Pancreas (tissue), 10 donors: ENCODE results near the gene CHMP4B. TPM values are rescaled to one million over a fixed set of nuclear protein-coding genes. Genes with fewer than 3 reads are reported as not detected.

Experiments used
- ATAC-seq, 4 donors: fragments of 200-7000 bp; cut with Tn5 transposase; one replicate each; pipeline versions ENCODE4 v1.8.0 to v1.9.1; 2020; ENCODE audit warnings: mild to moderate bottlenecking in 4 of 4, moderate library complexity in 4 of 4
- DNase-seq, 6 donors: peaks; one replicate each; pipeline ENCODE4 v3.0.0-alpha.2; 2020
- FAIRE-seq: peaks from 2 replicates; lab custom pipeline; 2012; peaks lifted over from hg19 to GRCh38; lab: Jason Lieb, UNC
- H3K27ac ChIP-seq, 4 donors: fragments of 200-600 bp; sonication (generic); 1 replicate in 3 of 4; 2 replicates in 1 of 4; pipeline versions ENCODE4 v1.5.0 to v1.8.0; 2020
- H3K27me3 ChIP-seq, 4 donors: fragments of 200-600 bp; one replicate each; pipeline ENCODE4 v1.8.0; 2021
- H3K36me3 ChIP-seq, 3 donors: fragments of 200-600 bp; sonication (generic) in 1 of 3; one replicate each; pipeline versions ENCODE4 v1.5.0 to v1.8.0; 2020 to 2021
- H3K4me1 ChIP-seq, 3 donors: fragments of 200-600 bp; one replicate each; pipeline ENCODE4 v1.8.0; 2021
- H3K4me3 ChIP-seq, 4 donors: fragments of 200-600 bp; sonication (generic) in 2 of 4; one replicate each; pipeline versions ENCODE4 v1.5.0 to v1.8.0; 2020 to 2021
- H3K9me3 ChIP-seq, 4 donors: fragments of 200-600 bp; one replicate each; pipeline ENCODE4 v1.8.0; 2021
- CTCF ChIP-seq, 4 donors: fragments of 200-600 bp; sonication (generic) in 3 of 4; IDR thresholded peaks; one replicate each; pipeline versions ENCODE4 v1.5.0 to v1.8.0; 2021; ENCODE audit warnings: antibody characterized with exemption in 4 of 4
- WGBS, 2 donors: extraction: QIAGEN DNeasy Blood & Tissue Kit; methylation state at CpG; one replicate each; pipeline ENCODE4 v1.1.7; 2013; 5-methylcytosine and 5-hydroxymethylcytosine counted together
- intact Hi-C, 3 donors: fragments of 100-400 bp; cut with DNase I; formaldehyde crosslinking; loops; one replicate each; pipeline versions ENCODE4 v1.11.1 to v1.14.2; 2022
- polyA plus RNA-seq, 2 donors: library from polyadenylated mRNA; stranded (reverse); fragments of 200-250 nt; gene quantifications; one replicate each; pipeline ENCODE4 v1.2.3, GENCODE V29; 2013
- total RNA-seq, 6 donors: library from RNA; stranded (reverse); fragmentation: NEBNext Ultra II Directional in 4 of 6; extraction: Animal tissue kit (Norgen Biotek cat#: 25700) in 4 of 6; gene quantifications; one replicate each; pipeline versions ENCODE4 v1.2.1 to v1.2.4, GENCODE V29; 2021 to 2023
- donor health status: healthy with polysubstance abuse.
- donor health status: DM: no; HTN: no; CAD: no; lungs with moderate emphysema.
- donor health status: DM: no; HTN: no; CAD: no.
- donor health status: control.
- donor health status: control.
- donor health status: Bipolar disorder and iron deficiency.
- donor health status: DM: yes; HTN: yes; CAD: no.
- donor health status: DM: no; HTN: no; CAD: no.
- donor health status: DM: no; HTN: no; CAD: no.
- donor health status: DM: yes; HTN: yes; CAD: no.

Gene CHMP4B
- total and polyA plus RNA-seq, 8 donors, result 28.4 to 66.3 (median 42.6) TPM

- ATAC-seq, result peak; percentile 38 to 91 (median 80)
- H3K27me3 ChIP-seq, result no peaks in the 10 kb centered on the region
- DNase-seq, result peak in 5 of 6 donors; percentile 12 to 83 (median 40)
- TF ChIP-seq CTCF (IDR thresholded peaks at IDR 0.05), result peak; percentile 43 to 61 (median 55)
- no peak overlapping the region for H3K4me3 ChIP-seq
- WGBS, 2 donors, result 18 to 27% methylated on average over 28 to 32 of the region's 32 CpGs
- intact Hi-C loops, result loop anchor here in 1 of 3 donors (5.0 to 10.0 kb wide), 2 partner anchors 212 to 264 kb away; no protein-coding TSS in a partner anchor
- H3K27ac ChIP-seq, result no peak overlapping the region
- FAIRE-seq, result no peak
- no peaks in the 10 kb centered on the region for H3K9me3 ChIP-seq
- H3K4me1 ChIP-seq, result peaks cover 0 to 4% (median 0%) of the 10 kb centered on the region in 3 donors
- no peaks in the 10 kb centered on the region for H3K36me3 ChIP-seq
These were observed 51.7 kb downstream of the CHMP4B start for GRCh38 chr20:33862709-33863403.

GRCh38 chr20:33863440-33864323 lies 52.5 kb downstream of the CHMP4B start:
- no peaks in the 10 kb centered on the region for H3K9me3 ChIP-seq
- DNase-seq (no peak), ATAC-seq (no peak), FAIRE-seq (no peak)
- no peaks in the 10 kb centered on the region for H3K27me3 ChIP-seq
- no peak overlapping the region for H3K27ac ChIP-seq
- intact Hi-C loops, result loop anchor here in 1 of 3 donors (5.0 to 10.0 kb wide), 2 partner anchors 211 to 264 kb away; no protein-coding TSS in a partner anchor
- no peak overlapping the region for H3K4me3 ChIP-seq
- no peak for TF ChIP-seq CTCF (IDR thresholded peaks at IDR 0.05)
- WGBS, 2 donors, result 91 to 95% methylated on average over 7 of the region's 7 CpGs
- H3K36me3 ChIP-seq, result no peaks in the 10 kb centered on the region
- peaks cover 0 to 4% (median 0%) of the 10 kb centered on the region in 3 donors for H3K4me1 ChIP-seq

- no peak for DNase-seq
- FAIRE-seq, result no peak
- no peaks in the 10 kb centered on the region for H3K9me3 ChIP-seq
- no peak for TF ChIP-seq CTCF (IDR thresholded peaks at IDR 0.05)
- no peak overlapping the region for H3K4me3 ChIP-seq
- no peaks in the 10 kb centered on the region for H3K27me3 ChIP-seq
- peaks cover 0 to 4% (median 0%) of the 10 kb centered on the region in 3 donors for H3K4me1 ChIP-seq
- H3K36me3 ChIP-seq, result no peaks in the 10 kb centered on the region
- 86 to 92% methylated on average over 15 of the region's 15 CpGs for WGBS, 2 donors
- intact Hi-C loops, result loop anchor here in 1 of 3 donors (5.0 to 10.0 kb wide), 2 partner anchors 210 to 263 kb away; no protein-coding TSS in a partner anchor
- ATAC-seq, result no peak
- H3K27ac ChIP-seq, result no peak overlapping the region
These were observed 53.3 kb downstream of the CHMP4B start for GRCh38 chr20:33864324-33864963.

GRCh38 chr20:33865761-33866370 lies 54.7 kb downstream of the CHMP4B start:
- no peaks in the 10 kb centered on the region for H3K27me3 ChIP-seq
- TF ChIP-seq CTCF (IDR thresholded peaks at IDR 0.05), result no peak
- H3K27ac ChIP-seq, result no peak overlapping the region
- H3K4me3 ChIP-seq, result no peak overlapping the region
- ATAC-seq (no peak), FAIRE-seq (no peak), DNase-seq (no peak)
- no peaks in the 10 kb centered on the region for H3K9me3 ChIP-seq
- intact Hi-C loops, result loop anchor here in 1 of 3 donors (10.0 kb wide), 1 partner anchor 209 kb away; no protein-coding TSS in a partner anchor
- peaks cover 0 to 4% (median 0%) of the 10 kb centered on the region in 3 donors for H3K4me1 ChIP-seq
- H3K36me3 ChIP-seq, result no peaks in the 10 kb centered on the region
- WGBS, 2 donors, result 84% methylated on average over 13 of the region's 13 CpGs
